GM08714 (cell line): ENCODE data around the gene TK1.
A peak's percentile ranks its signal among the peaks of the same experiment; 100 is the strongest.

Source experiments
- H3K4me3 ChIP-seq: fragments of 200-500 bp; sonication (Bioruptor generic); 2 replicates; pipeline ENCODE4 v1.5.1; 2014; ENCODE audit warnings: mild to moderate bottlenecking, low read length, inconsistent platforms
- ZNF274 ChIP-seq: IDR thresholded peaks from 2 replicates; pipeline ENCODE4 v1.6.1; 2012; ENCODE audit warnings: mild to moderate bottlenecking, low read depth, low read length

The TK1 gene

GRCh38 chr17:78132084-78132676 is 54.7 kb downstream of the TK1 start:
- no peak for TF ChIP-seq ZNF274
- H3K4me3 ChIP-seq = peak overlapping the region; percentile 60; the same call in 1 of the 2 replicates

GRCh38 chr17:78131172-78132083 is 55.4 kb downstream of the TK1 start:
- H3K4me3 ChIP-seq = peak overlapping the region; percentile 60; the same call in 1 of the 2 replicates
- no peak for TF ChIP-seq ZNF274

DNA sequence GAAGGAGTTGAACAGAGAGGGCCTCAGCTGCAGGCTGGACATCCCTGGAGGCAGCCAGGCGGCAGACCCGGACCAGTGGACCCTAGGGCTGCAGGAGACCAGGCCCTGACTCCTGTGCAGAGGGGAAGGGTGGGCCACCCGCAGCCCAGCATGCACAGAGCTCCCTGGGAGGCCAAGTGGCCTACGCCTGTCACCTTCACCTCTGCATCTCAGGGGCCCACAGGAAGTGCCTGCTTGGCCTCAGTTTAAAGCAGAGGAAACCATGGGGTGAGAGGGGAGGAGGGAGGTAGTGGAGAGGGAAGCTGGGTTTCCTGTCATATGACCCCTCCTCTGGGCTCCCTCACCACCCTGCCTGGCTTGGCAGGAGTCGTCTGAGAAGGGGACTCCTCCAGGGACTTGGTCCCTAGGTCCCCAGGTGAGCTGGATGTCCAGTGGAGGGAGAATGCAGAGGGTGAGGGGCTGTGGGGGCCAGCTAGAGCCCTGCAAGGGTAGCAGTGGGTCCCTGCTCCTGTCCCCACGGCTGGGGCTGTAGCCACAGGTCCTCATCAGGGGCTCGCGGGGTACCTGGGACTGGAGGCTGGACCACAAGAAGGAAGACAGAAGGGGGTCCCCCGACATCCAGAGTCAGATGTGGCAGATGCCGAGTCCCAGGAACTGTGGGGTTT is 56.3 kb downstream of the TK1 start, which contains the start of gene TMC8:
TMC8 (plus strand) TSS at position 335 of the 665 bp plus-strand sequence. CDS start 818 bp downstream, outside the sequence.
- H3K4me3 ChIP-seq = peak within 1 kb of the TSS; percentile 60; the same call in 1 of the 2 replicates
- TF ChIP-seq ZNF274 = no peak

DNA sequence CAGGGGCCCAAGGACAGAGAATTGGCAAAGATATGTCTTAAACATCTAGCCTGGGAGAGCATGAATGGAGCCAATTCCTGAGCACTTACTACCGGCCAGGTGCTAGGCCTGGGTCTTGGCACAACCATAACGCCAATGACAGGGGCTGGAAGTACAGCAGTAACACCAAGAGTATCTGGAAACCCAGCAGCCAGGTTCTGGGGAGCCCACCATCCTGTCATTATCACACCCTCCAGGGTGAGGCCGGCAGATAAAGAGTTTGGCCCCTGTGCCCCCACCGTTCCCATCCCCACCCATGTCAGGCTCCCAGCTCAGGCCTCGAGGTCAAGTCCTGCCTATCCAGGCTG is 56.8 kb downstream of the TK1 start:
- no peak for TF ChIP-seq ZNF274
- H3K4me3 ChIP-seq = peak overlapping the region; percentile 60; the same call in 1 of the 2 replicates

- no peak for TF ChIP-seq ZNF274
- peak overlapping the region; percentile 60; the same call in 1 of the 2 replicates for H3K4me3 ChIP-seq
Measured at GRCh38 chr17:78129351-78130089, 57.3 kb downstream of the TK1 start.

GRCh38 chr17:78128551-78129350 is 58.1 kb downstream of the TK1 start, which contains the start of gene TMC6:
TSS of gene TMC6 (minus strand) at chr17:78128755. CDS start at chr17:78126832, 1,923 bp downstream.
- H3K4me3 ChIP-seq = peak within 1 kb of the TSS; percentile 89
- no peak for TF ChIP-seq ZNF274

DNA sequence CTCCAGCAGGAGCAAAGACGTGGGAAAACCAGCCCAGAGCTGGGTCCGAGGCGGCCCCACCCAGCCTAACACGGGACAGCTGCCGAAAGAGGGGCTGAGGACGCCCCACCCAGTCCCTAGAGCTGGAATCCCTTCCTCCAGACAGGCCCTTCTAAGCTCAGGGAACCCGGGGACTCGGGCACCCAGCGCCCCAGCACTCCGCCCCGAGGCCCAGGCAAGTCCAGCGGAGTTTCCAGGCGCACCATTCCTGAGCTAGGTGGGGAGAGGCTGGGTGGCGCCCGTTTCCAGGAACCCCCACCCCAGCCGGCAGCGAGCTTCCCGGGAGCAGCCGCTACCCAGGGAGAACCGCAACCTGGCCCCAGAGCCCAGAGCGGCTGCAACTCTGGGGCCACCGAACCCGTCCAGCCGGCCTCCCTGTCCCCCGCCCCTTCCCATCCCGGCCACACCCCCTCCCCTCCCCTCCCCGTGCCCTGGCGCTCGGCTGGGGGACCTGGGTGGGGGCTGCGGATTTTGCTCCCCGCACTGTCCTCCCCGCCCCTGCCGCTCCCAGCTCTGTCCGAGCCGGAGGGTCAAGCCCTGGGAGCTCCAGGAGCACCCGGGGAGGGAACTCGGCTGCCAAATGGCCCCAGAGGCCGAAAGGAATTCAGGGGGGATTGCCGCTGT is 58.8 kb downstream of the TK1 start:
- no peak for TF ChIP-seq ZNF274
- peak overlapping the region; percentile 89 for H3K4me3 ChIP-seq

- TF ChIP-seq ZNF274 = no peak
- peak overlapping the region; percentile 89 for H3K4me3 ChIP-seq
Measured at GRCh38 chr17:78127239-78127887, 59.5 kb downstream of the TK1 start.

DNA sequence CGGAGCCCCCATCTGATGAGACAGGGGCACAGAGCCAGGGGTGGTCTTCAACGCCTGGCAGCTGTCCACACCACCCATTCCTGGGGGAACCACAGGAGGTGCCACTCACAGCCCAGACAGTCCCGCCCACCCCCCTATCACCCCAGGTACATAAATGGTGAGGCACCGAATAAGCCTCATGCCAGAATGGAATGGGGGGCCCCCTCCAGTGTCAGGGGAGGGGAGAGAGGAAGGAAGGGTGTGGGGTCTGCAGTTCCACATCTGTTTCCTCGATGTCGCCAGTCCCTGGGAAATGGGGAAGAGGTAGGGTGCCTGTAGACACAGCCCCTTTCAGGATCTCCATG is 60.0 kb downstream of the TK1 start:
- H3K4me3 ChIP-seq = peak overlapping the region; percentile 89; the same call in 1 of the 2 replicates
- TF ChIP-seq ZNF274 = no peak

GRCh38 chr17:78125976-78126894 is 60.6 kb downstream of the TK1 start:
- peak overlapping the region; percentile 89; the same call in 1 of the 2 replicates for H3K4me3 ChIP-seq
- no peak for TF ChIP-seq ZNF274

DNA sequence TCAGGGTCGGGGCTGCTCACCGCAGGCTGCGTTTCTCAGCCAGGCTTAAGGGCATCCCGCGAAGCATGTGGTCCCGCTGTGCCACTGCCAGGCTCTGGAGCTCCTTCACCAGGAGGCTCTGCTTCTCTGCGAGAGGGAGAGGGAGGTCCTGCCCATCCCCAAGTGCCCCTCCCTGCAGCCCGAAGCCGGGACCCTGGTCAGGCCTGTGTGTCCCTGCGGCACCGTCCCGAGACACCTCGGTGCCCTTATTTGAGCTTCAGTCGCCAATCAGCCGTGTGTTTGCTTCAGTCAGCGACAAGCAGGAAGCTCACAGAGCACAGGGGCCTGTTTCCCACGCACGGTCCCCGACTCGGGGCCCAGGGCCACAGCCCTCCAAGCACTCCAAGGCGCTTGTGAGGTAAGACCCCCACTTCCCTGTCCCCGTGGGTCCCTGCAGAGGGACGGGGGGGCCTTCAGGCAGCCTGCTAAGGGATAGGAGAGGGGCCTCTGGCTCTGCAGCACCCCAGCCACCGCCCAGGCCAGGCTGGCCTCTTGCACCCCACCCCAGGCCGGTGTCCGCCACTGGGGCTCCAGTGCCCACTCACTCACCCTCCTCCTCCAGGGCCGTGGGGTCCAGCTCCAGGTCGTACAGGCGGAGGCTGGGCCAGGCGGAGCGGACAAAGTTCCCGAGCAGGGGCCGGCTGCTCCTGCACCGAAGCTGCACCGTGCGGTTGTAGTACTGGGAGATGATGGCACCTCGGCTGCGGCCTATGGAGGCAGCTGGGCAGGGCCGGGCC is 61.5 kb downstream of the TK1 start:
- peak overlapping the region; percentile 24; the same call in 1 of the 2 replicates for H3K4me3 ChIP-seq
- TF ChIP-seq ZNF274 = no peak
